Transverse colon (tissue), 4 donors: ENCODE results near the gene TNFRSF8. TPM values are rescaled to one million over a fixed set of nuclear protein-coding genes. Genes with fewer than 3 reads are reported as not detected.

ENCODE experiments used
- DNase-seq: peaks from one replicate; pipeline ENCODE4 v3.0.0-alpha.2; 2019
- H3K27ac ChIP-seq, 4 donors: fragments of 200-600 bp; sonication (generic); 2 replicates each; pipeline ENCODE4 v1.5.1; 2016 to 2018; ENCODE audit warnings: inconsistent platforms in 4 of 4
- H3K27me3 ChIP-seq: fragments of 200-600 bp; sonication (generic); 2 replicates; pipeline ENCODE4 v1.5.1; 2017; ENCODE audit warnings: inconsistent platforms
- H3K36me3 ChIP-seq, 4 donors: fragments of 200-600 bp; sonication (generic); 2 replicates each; pipeline ENCODE4 v1.5.1; 2017 to 2019; ENCODE audit warnings: inconsistent platforms in 4 of 4
- H3K4me1 ChIP-seq, 4 donors: fragments of 200-600 bp; sonication (generic); 2 replicates each; pipeline ENCODE4 v1.5.1; 2017 to 2020; ENCODE audit warnings: inconsistent platforms in 4 of 4
- H3K4me3 ChIP-seq, 4 donors: fragments of 200-600 bp; sonication (generic); 1 replicate in 1 of 4; 2 replicates in 3 of 4; pipeline versions ENCODE4 v1.5.1 to v1.6.1; 2017 to 2019; ENCODE audit warnings: inconsistent platforms in 4 of 4
- H3K9me3 ChIP-seq, 2 donors: fragments of 200-600 bp; sonication (generic); 2 replicates each; pipeline ENCODE4 v1.5.1; 2017 to 2019; ENCODE audit warnings: inconsistent platforms in 2 of 2
- EP300 ChIP-seq: sonication (generic); formaldehyde crosslinking; IDR thresholded peaks from one replicate; pipeline ENCODE4 v1.6.1; 2017; ENCODE audit warnings: antibody characterized with exemption, low read depth
- POLR2A ChIP-seq: fragments of 450-650 bp; IDR thresholded peaks from one replicate; pipeline ENCODE4 v1.6.1; 2016; ENCODE audit warnings: antibody characterized with exemption, mild to moderate bottlenecking, moderate library complexity
- POLR2AphosphoS5 ChIP-seq, 3 donors: sonication (generic); formaldehyde crosslinking; IDR thresholded peaks; one replicate each; pipeline ENCODE4 v1.6.1; 2016; ENCODE audit warnings: antibody characterized with exemption in 3 of 3
- WGBS, 2 donors: methylation state at CpG; one replicate each; pipeline ENCODE4 v1.1.5; 2018; ENCODE audit warnings: low coverage in 1 of 2; 5-methylcytosine and 5-hydroxymethylcytosine counted together
- in situ Hi-C, 4 donors: fragments of 200-750 bp; cut with MboI; loops; one replicate each; pipeline versions ENCODE4 v1.15.0 to v1.15.1; 2017; ENCODE audit warnings: low sequenced_read_pairs in 3 of 4, low pct_ligation_motif_present in 1 of 4, low pct_unique_long_range_greater_than_20kb in 1 of 4
- intact Hi-C: fragments of 100-400 bp; cut with DNase I; formaldehyde crosslinking; loops from one replicate; pipeline ENCODE4 v1.15.1; 2023; ENCODE audit warnings: low total_unique reads
- total RNA-seq, 4 donors: library from RNA; depleted of rRNA; stranded (reverse); fragments of >200 nt; gene quantifications; one replicate each; pipeline ENCODE4 v1.1.0, GENCODE V29; 2016
- TF ChIP-seq, protein P1 (sequence below), 5 experiments: fragments of 200-600 bp in 3 of 5; fragments of 450-650 bp in 2 of 5; sonication (generic) in 3 of 5; IDR thresholded peaks; 1 replicate in 2 of 5; 2 replicates in 3 of 5; pipeline ENCODE4 v1.5.1; 2016 to 2017; ENCODE audit warnings: antibody characterized with exemption in 5 of 5, inconsistent platforms in 3 of 5, mild to moderate bottlenecking in 2 of 5, moderate library complexity in 1 of 5

Gene TNFRSF8
- total RNA-seq, 4 donors from 2014 or later, result 0.16 TPM; not detected in 3

GRCh38 chr1:12150456-12151200 lies 87.5 kb downstream of the TNFRSF8 start:
- H3K4me3 ChIP-seq, result no peak overlapping the region
- H3K27ac ChIP-seq, result peak overlapping the region; percentile 55 to 86 (median 64)
- DNase-seq, result no peak
- H3K4me1 ChIP-seq, result peaks cover 20 to 74% (median 37%) of the 10 kb centered on the region in 4 donors
- WGBS, 2 donors, result 68% methylated on average over 9 of the region's 9 CpGs; no CpG with 5 or more reads in 1 of the 2 donors
- TF ChIP-seq, protein P1, sequence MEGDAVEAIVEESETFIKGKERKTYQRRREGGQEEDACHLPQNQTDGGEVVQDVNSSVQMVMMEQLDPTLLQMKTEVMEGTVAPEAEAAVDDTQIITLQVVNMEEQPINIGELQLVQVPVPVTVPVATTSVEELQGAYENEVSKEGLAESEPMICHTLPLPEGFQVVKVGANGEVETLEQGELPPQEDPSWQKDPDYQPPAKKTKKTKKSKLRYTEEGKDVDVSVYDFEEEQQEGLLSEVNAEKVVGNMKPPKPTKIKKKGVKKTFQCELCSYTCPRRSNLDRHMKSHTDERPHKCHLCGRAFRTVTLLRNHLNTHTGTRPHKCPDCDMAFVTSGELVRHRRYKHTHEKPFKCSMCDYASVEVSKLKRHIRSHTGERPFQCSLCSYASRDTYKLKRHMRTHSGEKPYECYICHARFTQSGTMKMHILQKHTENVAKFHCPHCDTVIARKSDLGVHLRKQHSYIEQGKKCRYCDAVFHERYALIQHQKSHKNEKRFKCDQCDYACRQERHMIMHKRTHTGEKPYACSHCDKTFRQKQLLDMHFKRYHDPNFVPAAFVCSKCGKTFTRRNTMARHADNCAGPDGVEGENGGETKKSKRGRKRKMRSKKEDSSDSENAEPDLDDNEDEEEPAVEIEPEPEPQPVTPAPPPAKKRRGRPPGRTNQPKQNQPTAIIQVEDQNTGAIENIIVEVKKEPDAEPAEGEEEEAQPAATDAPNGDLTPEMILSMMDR (IDR thresholded peaks at IDR 0.05), result no peak
- TF ChIP-seq POLR2AphosphoS5 (IDR thresholded peaks at IDR 0.05) (peak in 1 of 3 donors; percentile 7), EP300 (no peak)
- H3K27me3 ChIP-seq, result no peaks in the 10 kb centered on the region
- in situ Hi-C loops, result no loop called here
- intact Hi-C loops, result no loop called here
- H3K9me3 ChIP-seq, result no peaks in the 10 kb centered on the region
- H3K36me3 ChIP-seq, result no peaks in the 10 kb centered on the region

- no peak for DNase-seq
- H3K4me3 ChIP-seq, result no peak overlapping the region
- H3K36me3 ChIP-seq, result no peaks in the 10 kb centered on the region
- H3K27ac ChIP-seq, result peak overlapping the region; percentile 55 to 86 (median 64)
- intact Hi-C loops, result no loop called here
- TF ChIP-seq EP300 (no peak), POLR2A (no peak), POLR2AphosphoS5 (IDR thresholded peaks at IDR 0.05) (no peak)
- TF ChIP-seq, protein P1 (IDR thresholded peaks at IDR 0.05), result no peak
- in situ Hi-C loops, result no loop called here
- H3K27me3 ChIP-seq, result no peaks in the 10 kb centered on the region
- peaks cover 20 to 69% (median 37%) of the 10 kb centered on the region in 4 donors for H3K4me1 ChIP-seq
- 91% methylated on average over 2 of the region's 2 CpGs; no CpG with 5 or more reads in 1 of the 2 donors for WGBS, 2 donors
- H3K9me3 ChIP-seq, result no peaks in the 10 kb centered on the region
These were observed 88.4 kb downstream of the TNFRSF8 start for GRCh38 chr1:12151465-12151864.

DNA sequence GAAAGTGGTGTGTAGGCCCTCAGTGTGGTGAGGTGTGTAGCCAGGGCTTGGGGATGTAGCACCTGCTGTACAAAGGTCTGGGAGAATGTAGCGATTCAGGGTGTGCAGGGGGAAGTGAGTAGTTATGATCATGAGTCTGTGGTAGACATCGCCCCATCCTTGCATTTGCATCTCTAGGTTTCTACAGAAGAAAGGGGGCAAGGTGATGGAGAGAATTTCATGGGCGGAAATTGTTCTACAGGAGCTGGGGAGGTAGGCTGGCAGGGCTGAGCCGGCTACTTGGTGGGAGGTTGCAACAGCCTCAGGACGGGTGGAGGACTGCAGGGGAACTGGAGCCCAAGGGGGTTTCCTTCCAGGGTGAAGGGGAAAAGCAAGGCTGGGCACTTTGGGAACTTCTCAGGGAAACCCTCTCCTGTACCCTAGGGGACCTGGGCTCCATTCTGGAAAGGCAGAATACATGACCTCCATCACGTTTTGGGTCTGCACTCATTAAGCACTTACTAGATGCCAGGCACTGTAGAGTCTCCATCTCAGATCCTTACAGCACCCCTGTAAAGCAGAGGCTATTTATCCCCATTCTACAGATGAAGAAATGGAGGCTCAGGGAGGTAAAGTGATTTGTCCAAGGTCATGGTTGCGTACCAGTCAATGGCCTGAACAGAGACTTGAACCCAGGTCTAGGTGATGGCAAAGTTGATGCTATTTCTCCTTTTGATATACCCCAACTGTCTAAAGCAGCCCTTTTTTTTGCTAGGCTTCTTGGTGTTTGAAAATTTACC lies 89.2 kb downstream of the TNFRSF8 start:
- Histone ChIP-seq H3K4me1 (peaks cover 15 to 64% (median 31%) of the 10 kb centered on the region in 4 donors), H3K27ac (peak overlapping the region; percentile 39 to 70 (median 49)), H3K36me3 (no peaks in the 10 kb centered on the region), H3K9me3 (no peaks in the 10 kb centered on the region), H3K27me3 (no peaks in the 10 kb centered on the region), H3K4me3 (no peak overlapping the region)
- DNase-seq, result no peak
- intact Hi-C loops, result no loop called here
- in situ Hi-C loops, result no loop called here
- WGBS, 2 donors, result 72 to 78% methylated on average over 5 to 7 of the region's 7 CpGs
- TF ChIP-seq POLR2A, result no peak
- TF ChIP-seq, protein P1 (IDR thresholded peaks at IDR 0.05), result no peak

- intact Hi-C loops, result no loop called here
- H3K4me1 ChIP-seq, result peaks cover 12 to 63% (median 23%) of the 10 kb centered on the region in 4 donors
- TF ChIP-seq, protein P1 (IDR thresholded peaks at IDR 0.05), result no peak
- TF ChIP-seq EP300 (no peak), POLR2A (no peak), POLR2AphosphoS5 (IDR thresholded peaks at IDR 0.05) (no peak)
- WGBS, 2 donors, result 50 to 53% methylated on average over 3 to 13 of the region's 13 CpGs
- peak; percentile 53 for DNase-seq
- in situ Hi-C loops, result no loop called here
- no peaks in the 10 kb centered on the region for H3K36me3 ChIP-seq
- H3K9me3 ChIP-seq, result no peaks in the 10 kb centered on the region
- H3K27me3 ChIP-seq, result no peaks in the 10 kb centered on the region
- peak overlapping the region; percentile 39 to 70 (median 49) for H3K27ac ChIP-seq
- no peak overlapping the region for H3K4me3 ChIP-seq
These were observed 90.2 kb downstream of the TNFRSF8 start for GRCh38 chr1:12153181-12153785.
